Measurements from ENCODE around the gene ZDHHC8. TPM values are rescaled to one million over a fixed set of nuclear protein-coding genes. Genes with fewer than 3 reads are reported as not detected.

The ZDHHC8 gene
- total RNA-seq, 2 donors from 2014 or later, result 82.2 to 82.3 TPM

DNA sequence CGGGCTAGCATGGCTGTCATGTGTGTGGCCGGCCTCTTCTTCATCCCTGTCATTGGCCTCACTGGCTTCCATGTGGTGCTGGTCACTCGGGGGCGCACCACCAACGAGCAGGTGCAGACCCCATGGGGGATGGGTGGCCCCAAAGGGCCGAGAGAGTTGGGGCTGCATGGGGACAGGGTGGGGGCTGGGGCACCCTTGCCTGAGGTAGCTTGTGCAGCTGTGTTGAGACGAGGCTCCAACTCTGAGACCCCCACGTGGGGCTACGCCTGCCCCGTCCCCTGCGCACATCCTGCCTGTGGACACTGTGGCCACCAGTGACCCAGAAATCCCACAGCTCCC, 8.5 kb downstream of the ZDHHC8 start:
- no peaks in the 10 kb centered on the region for H3K4me1 ChIP-seq (ENCODE audit: control insufficient read depth, insufficient read depth, low read length)
- Mint-ChIP-seq H3K4me1 (no peaks in the 10 kb centered on the region), H3K9me3 (no peaks in the 10 kb centered on the region), H3K4me3 (no peak overlapping the region), H3K36me3 (ENCODE audit: low read depth) (peaks cover 7% of the 10 kb centered on the region), H3K27me3 (ENCODE audit: insufficient read depth) (no peaks in the 10 kb centered on the region), H3K27ac (no peak overlapping the region)
- no peak for DNase-seq
- H3K4me3 ChIP-seq (ENCODE audit: low read length), result no peak overlapping the region
- H3K27me3 ChIP-seq (ENCODE audit: control insufficient read depth, insufficient read depth, low read length, poor library complexity, severe bottlenecking), result no peaks in the 10 kb centered on the region
- TF ChIP-seq, protein P1, sequence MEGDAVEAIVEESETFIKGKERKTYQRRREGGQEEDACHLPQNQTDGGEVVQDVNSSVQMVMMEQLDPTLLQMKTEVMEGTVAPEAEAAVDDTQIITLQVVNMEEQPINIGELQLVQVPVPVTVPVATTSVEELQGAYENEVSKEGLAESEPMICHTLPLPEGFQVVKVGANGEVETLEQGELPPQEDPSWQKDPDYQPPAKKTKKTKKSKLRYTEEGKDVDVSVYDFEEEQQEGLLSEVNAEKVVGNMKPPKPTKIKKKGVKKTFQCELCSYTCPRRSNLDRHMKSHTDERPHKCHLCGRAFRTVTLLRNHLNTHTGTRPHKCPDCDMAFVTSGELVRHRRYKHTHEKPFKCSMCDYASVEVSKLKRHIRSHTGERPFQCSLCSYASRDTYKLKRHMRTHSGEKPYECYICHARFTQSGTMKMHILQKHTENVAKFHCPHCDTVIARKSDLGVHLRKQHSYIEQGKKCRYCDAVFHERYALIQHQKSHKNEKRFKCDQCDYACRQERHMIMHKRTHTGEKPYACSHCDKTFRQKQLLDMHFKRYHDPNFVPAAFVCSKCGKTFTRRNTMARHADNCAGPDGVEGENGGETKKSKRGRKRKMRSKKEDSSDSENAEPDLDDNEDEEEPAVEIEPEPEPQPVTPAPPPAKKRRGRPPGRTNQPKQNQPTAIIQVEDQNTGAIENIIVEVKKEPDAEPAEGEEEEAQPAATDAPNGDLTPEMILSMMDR (conservative IDR thresholded peaks at IDR 0.05), result no peak
- no peaks in the 10 kb centered on the region for H3K9me3 ChIP-seq (ENCODE audit: control insufficient read depth, low read length)
- H3K36me3 ChIP-seq (ENCODE audit: control insufficient read depth, insufficient read depth, low read length), result peaks cover 7% of the 10 kb centered on the region
- WGBS, 2 experiments (ENCODE audit: insufficient coverage in 1 of 2, insufficient read length in 1 of 2), result 93 to 96% methylated on average over 8 to 11 of the region's 11 CpGs
- no peak overlapping the region for H3K9ac ChIP-seq (ENCODE audit: extremely low read depth, low read length, poor library complexity, severe bottlenecking)
- H3K27ac ChIP-seq (ENCODE audit: low read depth, low read length), result no peak overlapping the region

DNA sequence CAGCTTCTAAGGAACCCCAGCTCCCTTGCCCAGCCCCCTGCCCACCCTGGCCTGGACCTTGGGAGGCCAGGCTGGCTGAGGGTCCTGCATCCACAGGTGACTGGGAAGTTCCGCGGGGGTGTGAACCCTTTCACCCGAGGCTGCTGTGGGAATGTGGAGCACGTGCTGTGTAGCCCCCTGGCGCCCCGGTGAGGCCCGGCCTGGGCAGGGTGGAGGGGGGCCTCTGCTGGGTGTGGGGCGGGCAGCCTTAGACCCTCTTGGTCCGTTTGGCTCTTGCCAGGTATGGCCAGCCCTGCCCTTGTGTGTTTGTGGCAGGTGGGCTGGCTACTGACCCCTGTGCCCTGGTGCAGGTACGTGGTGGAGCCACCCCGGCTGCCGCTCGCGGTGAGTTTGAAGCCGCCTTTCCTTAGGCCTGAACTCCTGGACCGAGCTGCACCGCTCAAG, 8.9 kb downstream of the ZDHHC8 start:
- H3K4me1 Mint-ChIP-seq, result no peaks in the 10 kb centered on the region

DNA sequence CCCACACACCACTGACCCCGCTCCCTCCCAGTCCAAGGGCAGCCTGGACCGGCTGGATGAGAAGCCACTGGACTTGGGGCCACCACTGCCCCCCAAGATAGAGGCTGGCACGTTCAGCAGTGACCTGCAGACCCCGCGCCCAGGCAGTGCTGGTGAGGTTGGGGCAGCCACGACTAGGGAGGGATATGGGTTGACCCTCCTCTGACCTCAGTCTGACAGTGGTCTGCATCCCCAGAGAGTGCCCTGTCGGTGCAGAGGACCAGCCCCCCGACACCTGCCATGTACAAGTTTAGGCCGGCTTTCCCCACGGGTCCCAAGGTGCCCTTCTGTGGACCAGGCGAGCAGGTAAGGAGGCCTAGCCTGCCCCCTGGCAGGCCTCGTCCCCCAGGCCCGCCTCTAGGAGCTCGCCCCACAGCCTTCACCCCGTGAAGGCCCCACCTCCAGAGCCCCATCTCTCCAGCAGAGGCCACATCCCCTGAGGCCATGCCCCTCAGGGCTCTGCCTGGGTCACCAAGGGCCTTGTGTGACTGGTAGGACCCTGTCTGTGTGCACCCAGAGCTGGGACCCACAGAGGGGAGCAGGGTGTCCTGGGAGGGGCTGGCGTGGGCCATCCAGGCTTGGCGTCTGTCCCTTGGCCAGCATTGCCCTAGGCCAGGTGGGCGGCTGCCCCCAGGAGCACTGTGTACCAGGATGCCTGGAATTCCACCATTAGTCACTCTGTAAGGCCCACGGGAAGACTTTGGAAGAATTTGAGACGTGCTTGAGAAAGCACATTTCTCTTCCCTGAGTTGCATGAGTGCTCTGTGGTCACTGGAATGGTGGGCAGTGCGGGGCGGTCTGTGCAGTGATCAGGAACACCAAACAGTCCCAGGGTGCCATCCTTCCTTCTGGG, 9.8 kb downstream of the ZDHHC8 start:
- Mint-ChIP-seq H3K4me1 (no peaks in the 10 kb centered on the region), H3K27ac (no peak overlapping the region), H3K36me3 (ENCODE audit: low read depth) (peaks cover 7% of the 10 kb centered on the region), H3K27me3 (ENCODE audit: insufficient read depth) (no peaks in the 10 kb centered on the region), H3K4me3 (no peak overlapping the region), H3K9me3 (no peaks in the 10 kb centered on the region)
- no peak for DNase-seq
- no peak overlapping the region for H3K9ac ChIP-seq (ENCODE audit: extremely low read depth, low read length, poor library complexity, severe bottlenecking)
- no peak overlapping the region for H3K27ac ChIP-seq (ENCODE audit: low read depth, low read length)
- H3K27me3 ChIP-seq (ENCODE audit: control insufficient read depth, insufficient read depth, low read length, poor library complexity, severe bottlenecking), result no peaks in the 10 kb centered on the region
- H3K4me3 ChIP-seq (ENCODE audit: low read length), result no peak overlapping the region
- TF ChIP-seq, protein P1 (conservative IDR thresholded peaks at IDR 0.05), result no peak
- no peaks in the 10 kb centered on the region for H3K4me1 ChIP-seq (ENCODE audit: control insufficient read depth, insufficient read depth, low read length)
- H3K36me3 ChIP-seq (ENCODE audit: control insufficient read depth, insufficient read depth, low read length), result peaks cover 7% of the 10 kb centered on the region
- no peaks in the 10 kb centered on the region for H3K9me3 ChIP-seq (ENCODE audit: control insufficient read depth, low read length)
- WGBS, 2 experiments (ENCODE audit: insufficient coverage in 1 of 2, insufficient read length in 1 of 2), result 95 to 97% methylated on average over 7 to 22 of the region's 22 CpGs

More for the DNA sequence above, 8.9 kb downstream of the ZDHHC8 start:
- H3K4me1 ChIP-seq (ENCODE audit: control insufficient read depth, insufficient read depth, low read length), result no peaks in the 10 kb centered on the region
- peaks cover 7% of the 10 kb centered on the region for H3K36me3 Mint-ChIP-seq (ENCODE audit: low read depth)
- H3K4me3 ChIP-seq (ENCODE audit: low read length), result no peak overlapping the region
- DNase-seq, result no peak
- no peak overlapping the region for H3K27ac ChIP-seq (ENCODE audit: low read depth, low read length)
- TF ChIP-seq, protein P1 (conservative IDR thresholded peaks at IDR 0.05), result no peak
- H3K9me3 Mint-ChIP-seq, result no peaks in the 10 kb centered on the region
- no peaks in the 10 kb centered on the region for H3K27me3 ChIP-seq (ENCODE audit: control insufficient read depth, insufficient read depth, low read length, poor library complexity, severe bottlenecking)
- H3K27ac Mint-ChIP-seq, result no peak overlapping the region
- H3K9ac ChIP-seq (ENCODE audit: extremely low read depth, low read length, poor library complexity, severe bottlenecking), result no peak overlapping the region
- no peak overlapping the region for H3K4me3 Mint-ChIP-seq
- H3K36me3 ChIP-seq (ENCODE audit: control insufficient read depth, insufficient read depth, low read length), result peaks cover 7% of the 10 kb centered on the region
- 94 to 95% methylated on average over 11 to 17 of the region's 17 CpGs for WGBS, 2 experiments (ENCODE audit: insufficient coverage in 1 of 2, insufficient read length in 1 of 2)
- H3K27me3 Mint-ChIP-seq (ENCODE audit: insufficient read depth), result no peaks in the 10 kb centered on the region
- H3K9me3 ChIP-seq (ENCODE audit: control insufficient read depth, low read length), result no peaks in the 10 kb centered on the region
